Measurements from ENCODE around the gene FAM78B. TPM values are rescaled to one million over a fixed set of nuclear protein-coding genes. Genes with fewer than 3 reads are reported as not detected.

FAM78B gene
- total and polyA plus RNA-seq, 2 donors (not counting 3 experiments of a cell fraction or from before 2014, with no cell fraction given), result 0.10 TPM; not detected in 1

DNA sequence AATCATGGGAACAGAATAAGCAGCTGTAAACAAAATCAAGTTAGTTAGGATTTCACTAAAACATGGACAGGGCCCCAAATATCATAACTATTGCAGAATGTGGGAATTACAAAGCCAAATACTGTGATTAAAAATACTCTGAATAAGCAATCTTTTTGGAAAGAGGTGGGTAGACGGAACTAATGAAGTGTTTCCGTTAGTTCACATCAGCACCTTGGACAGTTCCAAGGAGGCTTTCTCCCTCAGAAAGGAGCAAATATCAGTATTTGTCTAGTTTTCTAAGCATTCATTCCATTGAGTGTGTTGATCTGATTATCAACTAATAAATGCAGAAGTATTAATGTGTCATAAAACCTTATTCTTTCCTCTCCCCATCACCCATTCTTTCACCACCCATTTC, 97.4 kb downstream of the FAM78B start:
- H3K9ac ChIP-seq (replicated peaks; ENCODE audit: extremely low read depth, insufficient read depth, low read length), result no peak overlapping the region
- H4K20me1 ChIP-seq (replicated peaks; ENCODE audit: control insufficient read depth, extremely low read depth, insufficient read depth, low read length), result no peaks in the 10 kb centered on the region
- H3K27me3 ChIP-seq (ENCODE audit: control insufficient read depth in 2 of 2, insufficient read depth in 2 of 2, low read length in 2 of 2), result no peaks in the 10 kb centered on the region
- H3K4me3 ChIP-seq (replicated peaks in 1 of 3; ENCODE audit: insufficient read depth in 1 of 3, low read depth in 1 of 3, low read length in 3 of 3), result no peak overlapping the region
- dilution Hi-C loops (cut with MboI; ENCODE audit: extremely low pct_ligation_motif_present, low sequenced_read_pairs) (no loop called here), intact Hi-C loops (cut with micrococcal nuclease) (no loop called here)
- H3K27ac ChIP-seq (ENCODE audit: insufficient read depth, low read depth, low read length), result no peak overlapping the region
- no peak overlapping the region for H3K4me2 ChIP-seq (ENCODE audit: insufficient read depth, low read length)
- H3K36me3 ChIP-seq (ENCODE audit: control insufficient read depth in 2 of 2, extremely low read depth in 1 of 2, insufficient read depth in 2 of 2, low read length in 2 of 2), result no peaks in the 10 kb centered on the region
- CTCF ChIA-PET, result no interaction called here
- H2AFZ ChIP-seq (ENCODE audit: low read depth, low read length), result no peak overlapping the region
- TF ChIP-seq POLR2A (IDR thresholded peaks at IDR 0.05; ENCODE audit: low read depth, low read length) (no peak), JUN (IDR thresholded peaks at IDR 0.05; ENCODE audit: borderline replicate concordance, insufficient read depth, insufficient read length, low read depth) (no peak), EZH2 (IDR thresholded peaks at IDR 0.05; ENCODE audit: borderline replicate concordance, low read depth, low read length, severe bottlenecking) (no peak), MYC (IDR thresholded peaks at IDR 0.05; ENCODE audit: low read depth, low read length) (no peak), GATA2 (IDR thresholded peaks at IDR 0.05; ENCODE audit: insufficient read depth, insufficient read length, low read depth, low read length) (no peak), POLR2AphosphoS5 (IDR thresholded peaks at IDR 0.05; ENCODE audit: insufficient read depth, low read depth, low read length) (no peak), FOS (IDR thresholded peaks at IDR 0.05; ENCODE audit: borderline replicate concordance, insufficient read depth, low read length) (no peak)
- TF ChIP-seq, protein P1, sequence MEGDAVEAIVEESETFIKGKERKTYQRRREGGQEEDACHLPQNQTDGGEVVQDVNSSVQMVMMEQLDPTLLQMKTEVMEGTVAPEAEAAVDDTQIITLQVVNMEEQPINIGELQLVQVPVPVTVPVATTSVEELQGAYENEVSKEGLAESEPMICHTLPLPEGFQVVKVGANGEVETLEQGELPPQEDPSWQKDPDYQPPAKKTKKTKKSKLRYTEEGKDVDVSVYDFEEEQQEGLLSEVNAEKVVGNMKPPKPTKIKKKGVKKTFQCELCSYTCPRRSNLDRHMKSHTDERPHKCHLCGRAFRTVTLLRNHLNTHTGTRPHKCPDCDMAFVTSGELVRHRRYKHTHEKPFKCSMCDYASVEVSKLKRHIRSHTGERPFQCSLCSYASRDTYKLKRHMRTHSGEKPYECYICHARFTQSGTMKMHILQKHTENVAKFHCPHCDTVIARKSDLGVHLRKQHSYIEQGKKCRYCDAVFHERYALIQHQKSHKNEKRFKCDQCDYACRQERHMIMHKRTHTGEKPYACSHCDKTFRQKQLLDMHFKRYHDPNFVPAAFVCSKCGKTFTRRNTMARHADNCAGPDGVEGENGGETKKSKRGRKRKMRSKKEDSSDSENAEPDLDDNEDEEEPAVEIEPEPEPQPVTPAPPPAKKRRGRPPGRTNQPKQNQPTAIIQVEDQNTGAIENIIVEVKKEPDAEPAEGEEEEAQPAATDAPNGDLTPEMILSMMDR (IDR thresholded peaks at IDR 0.05; ENCODE audit: extremely low read depth in 1 of 2, insufficient read depth in 1 of 2, low read depth in 1 of 2, low read length in 2 of 2), result no peak
- TF ChIP-seq, protein P2, sequence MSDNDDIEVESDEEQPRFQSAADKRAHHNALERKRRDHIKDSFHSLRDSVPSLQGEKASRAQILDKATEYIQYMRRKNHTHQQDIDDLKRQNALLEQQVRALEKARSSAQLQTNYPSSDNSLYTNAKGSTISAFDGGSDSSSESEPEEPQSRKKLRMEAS (IDR thresholded peaks at IDR 0.05; ENCODE audit: insufficient read depth, insufficient read length), result no peak
- POLR2A ChIA-PET, result no interaction called here
- H3K9me3 ChIP-seq (replicated peaks; ENCODE audit: control insufficient read depth, insufficient read depth, low read length), result no peaks in the 10 kb centered on the region
- no peak for DNase-seq (ENCODE audit: low read depth, low spot score)
- H3K4me1 ChIP-seq (ENCODE audit: control insufficient read depth, extremely low read depth, insufficient read depth, low read length), result no peaks in the 10 kb centered on the region
- FAIRE-seq, result no peak
- no TSS peak for BruUV-seq (replicated peaks)
- H3K9me1 ChIP-seq (replicated peaks; ENCODE audit: control insufficient read depth, extremely low read depth, insufficient read depth, low read length), result no peaks in the 10 kb centered on the region
- H3K79me2 ChIP-seq (ENCODE audit: control insufficient read depth, insufficient read depth, low read length), result no peaks in the 10 kb centered on the region
